CD14-positive monocyte (primary cell): Measurements from ENCODE around the gene CA7. TPM values are rescaled to one million over a fixed set of nuclear protein-coding genes. Genes with fewer than 3 reads are reported as not detected.
A peak's percentile ranks its signal among the peaks of the same experiment; 100 is the strongest.

ENCODE experiments used
- DNase-seq, 3 donors: peaks; one replicate each; pipeline ENCODE4 v3.0.0-alpha.2; 2011 to 2022
- H2AFZ ChIP-seq: 2 replicates; pipeline ENCODE4 v1.6.0; 2012; ENCODE audit warnings: mild to moderate bottlenecking, low read depth, low read length, inconsistent platforms; ENCODE audit not compliant: insufficient read depth, poor library complexity, severe bottlenecking
- H3K27ac ChIP-seq, 2 donors: 1 replicate in 1 of 2; 2 replicates in 1 of 2; pipeline ENCODE4 v1.5.1; 2012 to 2013; ENCODE audit warnings: low read length in 2 of 2, control low read depth in 1 of 2, inconsistent platforms in 1 of 2, low read depth in 1 of 2, mild to moderate bottlenecking in 1 of 2
- H3K27me3 ChIP-seq, 2 donors: one replicate each; pipeline versions ENCODE4 v1.6.0 to v1.6.1; 2011 to 2013; ENCODE audit warnings: low read length in 2 of 2; ENCODE audit not compliant: control insufficient read depth in 2 of 2, insufficient read depth in 2 of 2
- H3K36me3 ChIP-seq, 2 donors: replicated peaks in 1 of 2; 1 replicate in 1 of 2; 2 replicates in 1 of 2; pipeline versions ENCODE4 v1.5.1 to v1.6.1; 2012 to 2013; ENCODE audit warnings: low read length in 2 of 2, control low read depth in 1 of 2, inconsistent platforms in 1 of 2, mild to moderate bottlenecking in 1 of 2; ENCODE audit not compliant: insufficient read depth in 2 of 2, control insufficient read depth in 1 of 2
- H3K4me1 ChIP-seq, 2 donors: 1 replicate in 1 of 2; 2 replicates in 1 of 2; pipeline versions ENCODE4 v1.5.1 to v1.6.1; 2012 to 2013; ENCODE audit warnings: low read length in 2 of 2, control low read depth in 1 of 2, inconsistent platforms in 1 of 2, mild to moderate bottlenecking in 1 of 2, moderate library complexity in 1 of 2; ENCODE audit not compliant: insufficient read depth in 2 of 2, control insufficient read depth in 1 of 2
- H3K4me2 ChIP-seq: replicated peaks from 2 replicates; pipeline ENCODE3; 2012; ENCODE audit warnings: low read length, moderate library complexity, mild to moderate bottlenecking; ENCODE audit not compliant: poor library complexity, severe bottlenecking; ENCODE audit errors: extremely low read depth
- H3K4me3 ChIP-seq, 3 experiments: fragments of 200-600 bp in 1 of 3; sonication (generic) in 1 of 3; replicated peaks in 1 of 3; 1 replicate in 2 of 3; 2 replicates in 1 of 3; pipeline ENCODE4 v1.5.1; 2011 to 2013; ENCODE audit warnings: low read length in 3 of 3, mild to moderate bottlenecking in 3 of 3, control low read depth in 2 of 3, low read depth in 2 of 3, inconsistent platforms in 1 of 3, moderate library complexity in 1 of 3
- H3K79me2 ChIP-seq: 2 replicates; pipeline ENCODE4 v1.6.0; 2012; ENCODE audit warnings: mild to moderate bottlenecking, control low read depth, inconsistent platforms, low read length, moderate library complexity; ENCODE audit not compliant: insufficient read depth
- H3K9ac ChIP-seq: 2 replicates; pipeline ENCODE4 v1.6.0; 2017; ENCODE audit warnings: low read length, mild to moderate bottlenecking; ENCODE audit not compliant: insufficient read depth, poor library complexity, severe bottlenecking
- H3K9me3 ChIP-seq, 2 donors: replicated peaks in 1 of 2; 1 replicate in 1 of 2; 2 replicates in 1 of 2; pipeline versions ENCODE4 v1.5.1 to v1.6.1; 2012 to 2013; ENCODE audit warnings: low read length in 2 of 2, control low read depth in 1 of 2; ENCODE audit not compliant: control insufficient read depth in 1 of 2, insufficient read depth in 1 of 2
- H4K20me1 ChIP-seq: 2 replicates; pipeline ENCODE4 v1.6.0; 2012; ENCODE audit warnings: mild to moderate bottlenecking, low read length, control low read depth, moderate library complexity; ENCODE audit not compliant: insufficient read depth
- H3K27ac Mint-ChIP-seq, 7 donors: one replicate each; pipeline ENCODE4 v1.8.0; 2020; ENCODE audit warnings: mild to moderate bottlenecking in 7 of 7, mixed read lengths in 7 of 7, moderate library complexity in 6 of 7, inconsistent platforms in 2 of 7
- H3K27me3 Mint-ChIP-seq, 3 donors: one replicate each; pipeline ENCODE4 v1.8.0; 2021 to 2022; ENCODE audit warnings: low read depth in 3 of 3, mild to moderate bottlenecking in 3 of 3, mixed read lengths in 3 of 3, moderate library complexity in 3 of 3, inconsistent platforms in 1 of 3
- H3K36me3 Mint-ChIP-seq, 2 donors: one replicate each; pipeline ENCODE4 v1.8.0; 2020; ENCODE audit warnings: mixed read lengths in 2 of 2, inconsistent platforms in 1 of 2, mild to moderate bottlenecking in 1 of 2
- H3K4me1 Mint-ChIP-seq: one replicate; pipeline ENCODE4 v1.8.0; 2020; ENCODE audit warnings: mild to moderate bottlenecking, mixed read lengths
- H3K4me3 Mint-ChIP-seq, 2 donors: one replicate each; pipeline ENCODE4 v1.8.0; 2020; ENCODE audit warnings: mild to moderate bottlenecking in 2 of 2, mixed read lengths in 2 of 2, moderate library complexity in 1 of 2
- H3K9me3 Mint-ChIP-seq, 7 donors: one replicate each; pipeline ENCODE4 v1.8.0; 2020 to 2022; ENCODE audit warnings: mixed read lengths in 7 of 7, mild to moderate bottlenecking in 6 of 7, moderate library complexity in 6 of 7, inconsistent platforms in 2 of 7
- CTCF ChIP-seq: fragments of 200-600 bp; IDR thresholded peaks from one replicate; pipeline ENCODE4 v1.8.0; 2022; ENCODE audit warnings: antibody characterized with exemption, mild to moderate bottlenecking
- WGBS: methylation state at CpG from one replicate; pipeline ENCODE4 v1.1.5; 2013; ENCODE audit warnings: missing lambda C conversion rate; ENCODE audit not compliant: insufficient coverage; 5-methylcytosine and 5-hydroxymethylcytosine counted together
- intact Hi-C, 2 donors: fragments of 100-400 bp; cut with micrococcal nuclease; formaldehyde crosslinking; loops; one replicate each; pipeline versions ENCODE4 v1.15.0 to v1.15.1; 2023
- polyA plus RNA-seq, 3 donors: library from polyadenylated mRNA; depleted of rRNA in 1 of 3; unstranded in 2 of 3; stranded (reverse) in 1 of 3; fragments of 300-500 nt in 2 of 3; fragments of >200 nt in 1 of 3; fragmentation: Illumina TruSeq in 2 of 3; gene quantifications; 1 replicate in 2 of 3; 2 replicates in 1 of 3; pipeline ENCODE4 v1.2.3, GENCODE V29; 2012 to 2021

The CA7 gene
- polyA plus RNA-seq, 3 donors, result not detected

GRCh38 chr16:66899310-66899944 lies 55.2 kb downstream of the CA7 start:
- intact Hi-C loops, result loop anchor here in 1 of 2 donors (5.0 kb wide), 1 partner anchor 33 kb away; the partner anchor contains the start of gene CIAO2B
- Histone ChIP-seq H3K4me2 (no peak overlapping the region), H3K79me2 (no peaks in the 10 kb centered on the region), H3K4me1 (no peaks in the 10 kb centered on the region), H3K27me3 (no peaks in the 10 kb centered on the region), H2AFZ (no peak overlapping the region), H3K9ac (no peak overlapping the region), H3K27ac (no peak overlapping the region), H3K9me3 (no peaks in the 10 kb centered on the region), H4K20me1 (no peaks in the 10 kb centered on the region), H3K36me3 (no peaks in the 10 kb centered on the region), H3K4me3 (no peak overlapping the region)
- 91% methylated on average over 4 of the region's 6 CpGs for WGBS
- Mint-ChIP-seq H3K4me1 (peaks cover 4% of the 10 kb centered on the region), H3K27ac (peak overlapping the region in 1 of 7 donors; percentile 7), H3K9me3 (no peaks in the 10 kb centered on the region), H3K4me3 (peak overlapping the region in 1 of 2 donors; percentile 3), H3K36me3 (no peaks in the 10 kb centered on the region), H3K27me3 (peaks cover 4 to 10% (median 8%) of the 10 kb centered on the region in 3 donors)
- no peak for DNase-seq
- TF ChIP-seq CTCF, result no peak

GRCh38 chr16:66899945-66900710 lies 55.9 kb downstream of the CA7 start:
- Mint-ChIP-seq H3K9me3 (no peaks in the 10 kb centered on the region), H3K36me3 (no peaks in the 10 kb centered on the region), H3K4me1 (peaks cover 4% of the 10 kb centered on the region), H3K27ac (no peak overlapping the region), H3K4me3 (no peak overlapping the region), H3K27me3 (peaks cover 4 to 10% (median 7%) of the 10 kb centered on the region in 3 donors)
- H3K9ac ChIP-seq, result no peak overlapping the region
- TF ChIP-seq CTCF, result no peak
- intact Hi-C loops, result loop anchor here in 1 of 2 donors (5.0 kb wide), 1 partner anchor 32 kb away; the partner anchor contains the start of gene CIAO2B
- H4K20me1 ChIP-seq, result no peaks in the 10 kb centered on the region
- H3K79me2 ChIP-seq, result no peaks in the 10 kb centered on the region
- no peaks in the 10 kb centered on the region for H3K36me3 ChIP-seq
- H3K27ac ChIP-seq, result no peak overlapping the region
- 90% methylated on average over 6 of the region's 9 CpGs for whole genome bisulfite sequencing
- no peak overlapping the region for H3K4me2 ChIP-seq
- H3K4me1 ChIP-seq, result no peaks in the 10 kb centered on the region
- H3K9me3 ChIP-seq, result no peaks in the 10 kb centered on the region
- H3K4me3 ChIP-seq, result no peak overlapping the region
- no peak for DNase-seq
- H3K27me3 ChIP-seq, result no peaks in the 10 kb centered on the region
- H2AFZ ChIP-seq, result peak overlapping the region; percentile 36
